Kidney (tissue), 14 donors: Measurements from ENCODE around the gene SCAMP2. TPM values are rescaled to one million over a fixed set of nuclear protein-coding genes. Genes with fewer than 3 reads are reported as not detected.

Source experiments
- DNase-seq, 5 donors: peaks; one replicate each; pipeline ENCODE4 v3.0.0-alpha.2; 2013 to 2020
- FAIRE-seq: peaks from 2 replicates; lab custom pipeline; 2012; peaks lifted over from hg19 to GRCh38; lab: Jason Lieb, UNC
- H3K27ac ChIP-seq, 2 donors: one replicate each; pipeline ENCODE4 v1.7.0; 2013; ENCODE audit warnings: low read depth in 2 of 2, low read length in 2 of 2, inconsistent platforms in 1 of 2
- H3K27me3 ChIP-seq: one replicate; pipeline ENCODE4 v1.7.1; 2013; ENCODE audit warnings: low read length, inconsistent platforms; ENCODE audit not compliant: control insufficient read depth, insufficient read depth
- H3K36me3 ChIP-seq, 3 donors: one replicate each; pipeline versions ENCODE4 v1.7.0 to v1.7.1; 2013; ENCODE audit warnings: low read length in 3 of 3, control low read depth in 1 of 3, inconsistent platforms in 1 of 3; ENCODE audit not compliant: insufficient read depth in 3 of 3, control insufficient read depth in 2 of 3
- H3K4me1 ChIP-seq, 3 donors: one replicate each; pipeline versions ENCODE4 v1.7.0 to v1.7.1; 2013; ENCODE audit warnings: low read length in 3 of 3, inconsistent platforms in 1 of 3, low read depth in 1 of 3; ENCODE audit not compliant: control insufficient read depth in 2 of 3, insufficient read depth in 2 of 3
- H3K4me3 ChIP-seq, 3 donors: one replicate each; pipeline versions ENCODE4 v1.7.0 to v1.8.1; 2013; ENCODE audit warnings: low read length in 3 of 3, control low read depth in 1 of 3, inconsistent platforms in 1 of 3
- H3K9ac ChIP-seq, 3 donors: one replicate each; pipeline versions ENCODE4 v1.7.0 to v1.7.1; 2013; ENCODE audit warnings: low read length in 3 of 3, control low read depth in 1 of 3, inconsistent platforms in 1 of 3
- H3K9me3 ChIP-seq, 3 donors: one replicate each; pipeline versions ENCODE4 v1.7.0 to v1.7.1; 2013; ENCODE audit warnings: low read length in 3 of 3, control low read depth in 1 of 3, inconsistent platforms in 1 of 3; ENCODE audit not compliant: control insufficient read depth in 2 of 3, insufficient read depth in 1 of 3
- intact Hi-C: fragments of 100-400 bp; cut with DNase I; formaldehyde crosslinking; loops from one replicate; pipeline ENCODE4 v1.11.1; 2022
- polyA plus RNA-seq: library from polyadenylated mRNA; stranded (reverse); fragments of 350-450 nt; fragmentation: Illumina TruSeq; extraction: RNeasy Lipid Tissue Mini Kit (QIAGEN cat#74804); gene quantifications from one replicate; pipeline ENCODE4 v1.2.3, GENCODE V29; 2014; ENCODE audit warnings: low read depth, low replicate concordance; ENCODE audit not compliant: insufficient read depth
- total RNA-seq: library from RNA; stranded (reverse); fragmentation: NEBNext Ultra II Directional; extraction: Animal tissue kit (Norgen Biotek cat#: 25700); gene quantifications from one replicate; pipeline ENCODE4 v1.2.1, GENCODE V29; 2021
- TF ChIP-seq, protein P1 (sequence below): IDR thresholded peaks from 3 replicates; pipeline ENCODE4 v1.5.1; 2012; ENCODE audit warnings: mild to moderate bottlenecking, moderate library complexity, borderline replicate concordance; ENCODE audit not compliant: insufficient read depth; ENCODE audit errors: extremely low read depth
- donor health status: control.
- donor health status: control.
- donor health status: control.
- donor health status: control.
- donor health status: control.
- donor health status: DM: yes; HTN: yes; CAD: no.
- donor health status: Normal renal cell carcinoma (clear cell type).

Gene SCAMP2
- total and polyA plus RNA-seq, 2 donors from 2014 or later = 87.9 to 102 TPM

DNA sequence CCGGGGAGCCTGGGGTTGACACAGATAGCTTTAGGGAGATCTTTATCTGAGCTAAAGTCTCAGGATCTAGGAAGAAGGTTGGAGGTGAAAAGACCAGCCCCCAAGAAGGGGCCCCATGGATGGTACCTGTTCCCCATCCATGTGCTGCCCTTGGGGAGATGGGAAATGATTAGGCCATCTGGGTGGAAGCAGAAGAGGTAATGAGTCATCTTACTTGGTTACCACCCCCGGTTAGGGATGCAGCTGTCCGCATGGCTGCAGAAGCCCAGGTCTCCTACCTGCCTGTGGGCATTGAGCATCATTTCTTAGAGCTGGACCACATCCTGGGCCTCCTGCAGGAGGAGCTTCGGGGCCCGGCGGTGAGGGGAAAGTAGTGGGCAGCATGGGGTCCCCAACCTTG is 49.8 kb downstream of the SCAMP2 start:
- TF ChIP-seq, protein P1, sequence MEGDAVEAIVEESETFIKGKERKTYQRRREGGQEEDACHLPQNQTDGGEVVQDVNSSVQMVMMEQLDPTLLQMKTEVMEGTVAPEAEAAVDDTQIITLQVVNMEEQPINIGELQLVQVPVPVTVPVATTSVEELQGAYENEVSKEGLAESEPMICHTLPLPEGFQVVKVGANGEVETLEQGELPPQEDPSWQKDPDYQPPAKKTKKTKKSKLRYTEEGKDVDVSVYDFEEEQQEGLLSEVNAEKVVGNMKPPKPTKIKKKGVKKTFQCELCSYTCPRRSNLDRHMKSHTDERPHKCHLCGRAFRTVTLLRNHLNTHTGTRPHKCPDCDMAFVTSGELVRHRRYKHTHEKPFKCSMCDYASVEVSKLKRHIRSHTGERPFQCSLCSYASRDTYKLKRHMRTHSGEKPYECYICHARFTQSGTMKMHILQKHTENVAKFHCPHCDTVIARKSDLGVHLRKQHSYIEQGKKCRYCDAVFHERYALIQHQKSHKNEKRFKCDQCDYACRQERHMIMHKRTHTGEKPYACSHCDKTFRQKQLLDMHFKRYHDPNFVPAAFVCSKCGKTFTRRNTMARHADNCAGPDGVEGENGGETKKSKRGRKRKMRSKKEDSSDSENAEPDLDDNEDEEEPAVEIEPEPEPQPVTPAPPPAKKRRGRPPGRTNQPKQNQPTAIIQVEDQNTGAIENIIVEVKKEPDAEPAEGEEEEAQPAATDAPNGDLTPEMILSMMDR = no peak
- DNase-seq (no peak), FAIRE-seq (no peak)
- intact Hi-C loops = no loop called here
- no peaks in the 10 kb centered on the region for H3K36me3 ChIP-seq
- H3K4me1 ChIP-seq = no peaks in the 10 kb centered on the region
- peaks cover 4% of the 10 kb centered on the region for H3K27me3 ChIP-seq
- H3K4me3 ChIP-seq = no peak overlapping the region
- H3K9me3 ChIP-seq = no peaks in the 10 kb centered on the region
- H3K9ac ChIP-seq = no peak overlapping the region
- H3K27ac ChIP-seq = no peak overlapping the region

DNA sequence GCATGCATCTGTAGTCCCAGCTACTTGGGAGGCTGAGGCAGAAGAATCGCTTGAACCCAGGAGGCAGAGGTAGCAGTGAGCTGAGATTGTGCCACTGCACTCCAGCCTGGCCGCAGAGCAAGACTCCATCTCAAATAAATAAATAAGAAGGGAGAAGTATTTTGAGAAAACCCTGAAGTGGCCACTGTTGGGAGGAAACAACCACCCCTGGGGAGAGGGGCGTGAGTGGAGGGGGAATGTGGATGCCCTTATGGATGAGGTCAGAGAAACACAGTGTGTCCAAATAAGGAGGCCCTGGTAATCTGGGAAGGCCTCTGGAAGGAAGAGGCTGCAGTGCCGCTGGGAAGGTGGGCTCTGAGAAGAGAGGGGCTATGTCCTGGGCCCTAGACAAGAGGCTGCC is 50.9 kb downstream of the SCAMP2 start:
- FAIRE-seq (no peak), DNase-seq (no peak)
- Histone ChIP-seq H3K4me3 (no peak overlapping the region), H3K9ac (no peak overlapping the region), H3K4me1 (no peaks in the 10 kb centered on the region), H3K36me3 (no peaks in the 10 kb centered on the region), H3K27me3 (no peaks in the 10 kb centered on the region), H3K27ac (no peak overlapping the region), H3K9me3 (no peaks in the 10 kb centered on the region)
- TF ChIP-seq, protein P1 = no peak
- intact Hi-C loops = no loop called here

DNA sequence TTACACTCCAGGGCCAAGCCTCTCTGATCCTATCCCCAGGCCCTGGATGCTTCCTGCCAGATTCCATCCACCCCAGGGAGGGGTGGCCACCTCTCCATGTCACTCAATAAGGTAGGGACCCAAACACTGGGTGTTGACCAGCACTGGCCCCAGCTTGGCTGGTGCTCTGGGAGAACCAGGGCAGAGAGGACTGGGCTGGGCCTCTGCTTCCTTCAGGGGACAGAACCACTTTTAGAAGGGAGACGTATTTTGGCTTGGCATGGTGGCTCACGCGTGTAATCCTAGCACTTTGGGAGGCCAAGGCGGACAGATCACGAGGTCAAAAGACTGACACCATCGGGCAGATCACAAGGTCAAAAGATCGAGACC is 51.4 kb downstream of the SCAMP2 start:
- FAIRE-seq = no peak
- intact Hi-C loops = no loop called here
- H3K4me1 ChIP-seq = no peaks in the 10 kb centered on the region
- TF ChIP-seq, protein P1 = no peak
- H3K27me3 ChIP-seq = no peaks in the 10 kb centered on the region
- no peak overlapping the region for H3K27ac ChIP-seq
- H3K9ac ChIP-seq = no peak overlapping the region
- H3K9me3 ChIP-seq = no peaks in the 10 kb centered on the region
- no peaks in the 10 kb centered on the region for H3K36me3 ChIP-seq
- no peak for DNase-seq
- no peak overlapping the region for H3K4me3 ChIP-seq

DNA sequence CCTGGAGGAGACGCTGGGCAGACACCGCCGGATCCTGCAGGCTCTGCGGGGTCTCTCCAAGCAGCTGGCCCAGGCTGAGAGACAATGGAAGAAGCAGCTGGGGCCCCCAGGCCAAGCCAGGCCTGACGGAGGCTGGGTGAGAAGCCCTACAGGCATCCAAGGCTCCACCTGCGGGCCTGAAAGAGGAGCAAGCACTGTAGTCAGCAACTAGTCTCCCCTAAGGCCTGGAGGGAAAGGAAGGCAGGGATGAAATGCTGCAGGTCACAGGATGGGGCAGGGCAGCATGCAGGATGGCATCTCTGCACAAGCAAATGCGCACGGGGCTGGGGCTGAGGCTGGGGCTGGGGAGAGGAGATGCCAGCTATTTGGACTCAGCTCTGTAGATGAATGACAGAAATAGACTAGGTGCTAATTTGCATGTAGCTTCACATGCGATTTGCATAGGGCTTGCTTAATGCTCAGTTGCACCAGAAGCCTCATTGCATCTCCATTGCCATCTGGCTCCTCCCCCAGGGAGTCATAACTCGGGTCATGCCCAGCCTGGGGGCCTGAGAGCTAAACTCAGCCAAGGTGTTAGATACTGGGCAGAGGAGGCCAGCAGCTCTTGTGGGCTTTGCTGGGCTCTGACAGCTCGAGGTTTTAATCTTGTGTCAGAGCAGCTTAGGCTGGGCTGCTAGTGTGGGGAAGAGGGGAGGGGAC is 51.9 kb downstream of the SCAMP2 start:
- intact Hi-C loops = no loop called here

More for the DNA sequence above, 51.9 kb downstream of the SCAMP2 start:
- Histone ChIP-seq H3K9me3 (no peaks in the 10 kb centered on the region), H3K4me3 (no peak overlapping the region), H3K4me1 (no peaks in the 10 kb centered on the region), H3K27me3 (no peaks in the 10 kb centered on the region), H3K36me3 (no peaks in the 10 kb centered on the region), H3K9ac (no peak overlapping the region), H3K27ac (no peak overlapping the region)
- TF ChIP-seq, protein P1 = no peak
- no peak for FAIRE-seq
- DNase-seq = no peak
